Kidney capillary endothelial cell (primary cell): ENCODE data around the gene SEMA6D.

Experiments used
- DNase-seq: peaks from one replicate; pipeline ENCODE4 v3.0.0-alpha.2; 2018; ENCODE audit warnings: low spot score

Gene SEMA6D

DNA sequence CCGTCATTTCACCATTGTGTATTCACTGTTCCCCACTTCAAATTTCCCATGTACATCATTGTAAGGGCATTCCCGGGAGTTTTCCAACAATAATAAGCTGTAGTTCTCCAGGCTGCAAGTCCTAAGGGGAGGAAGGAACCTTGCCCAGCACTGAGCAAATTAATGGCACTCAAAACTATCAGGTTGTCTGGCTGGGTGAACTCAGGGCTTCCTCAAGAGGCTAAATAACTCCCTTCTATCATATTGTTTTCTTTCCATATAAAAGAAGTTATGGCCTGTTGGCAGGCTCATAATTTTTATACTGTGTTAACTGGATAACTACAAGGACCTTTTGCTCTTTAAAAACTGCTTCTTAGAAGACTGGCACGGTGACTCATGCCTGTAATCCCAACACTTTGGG, 71.4 kb downstream of the SEMA6D start:
- DNase-seq = no peak

DNA sequence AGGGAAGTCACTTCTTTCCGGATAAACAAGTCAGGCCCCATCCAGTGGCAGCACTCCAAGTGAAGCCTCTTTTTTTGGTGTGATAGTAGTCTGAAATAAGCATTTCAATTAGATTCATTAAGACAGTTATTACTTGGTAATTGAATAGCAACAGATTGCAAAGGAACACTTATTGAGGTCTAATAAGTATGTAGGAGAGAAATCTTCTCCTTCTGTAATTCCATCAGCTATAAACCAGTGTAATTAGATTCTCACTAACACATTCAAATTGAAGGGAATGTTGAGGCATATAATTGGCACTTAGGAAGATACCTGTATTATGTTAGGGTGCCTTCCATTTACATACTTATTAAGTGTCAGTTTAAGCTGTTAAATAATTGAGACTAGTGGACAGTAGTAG, 73.9 kb downstream of the SEMA6D start:
- no peak for DNase-seq

DNA sequence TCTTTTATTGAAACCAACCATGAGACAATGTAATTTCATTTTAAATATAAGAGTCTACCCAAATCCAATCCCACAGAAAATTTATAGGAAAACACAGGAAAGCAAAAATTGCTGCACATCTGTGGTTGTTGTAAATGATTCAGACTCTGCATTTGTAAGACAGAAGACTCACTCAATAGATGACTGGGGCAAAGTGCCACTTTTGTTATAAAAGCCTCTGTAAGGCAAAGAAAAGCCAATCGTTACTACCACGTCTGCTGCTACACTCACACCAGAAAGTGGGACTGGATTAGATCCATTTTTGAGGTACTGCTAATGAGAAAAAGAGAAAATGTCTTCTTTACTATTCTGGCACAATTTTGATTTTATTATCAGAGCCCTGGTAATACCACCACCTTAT, 74.9 kb downstream of the SEMA6D start:
- no peak for DNase-seq

DNA sequence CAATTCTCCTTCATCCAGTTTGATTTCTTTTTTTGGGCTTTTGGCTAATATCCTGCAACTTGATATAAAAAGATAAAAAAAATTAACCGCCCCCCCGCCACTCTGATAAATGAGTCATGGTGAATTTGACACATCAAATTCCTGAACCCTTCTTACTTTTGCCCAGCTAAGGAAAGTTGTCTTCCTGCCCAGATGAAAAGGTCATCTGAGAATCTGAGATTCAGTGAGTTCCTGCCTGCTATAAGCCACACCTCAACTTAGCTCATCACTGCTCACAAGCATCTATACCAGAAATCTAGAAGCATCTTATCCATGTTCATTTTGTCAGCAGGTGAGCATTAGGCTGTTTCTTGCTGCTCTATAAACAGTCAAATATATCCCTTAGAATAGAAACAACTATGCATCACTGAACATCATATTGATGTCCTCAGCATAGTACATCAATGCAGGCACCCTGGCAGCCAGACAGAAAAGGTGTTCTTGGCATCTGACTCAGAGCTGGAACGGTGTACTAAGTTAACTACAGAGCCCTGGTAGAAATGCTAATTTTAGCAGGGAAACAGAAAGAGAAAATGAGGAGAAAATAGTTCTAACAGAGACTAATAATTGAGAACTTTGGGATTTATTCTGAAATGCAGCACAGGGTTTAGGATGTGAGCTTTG, 77.1 kb downstream of the SEMA6D start:
- DNase-seq = peak; percentile 7

DNA sequence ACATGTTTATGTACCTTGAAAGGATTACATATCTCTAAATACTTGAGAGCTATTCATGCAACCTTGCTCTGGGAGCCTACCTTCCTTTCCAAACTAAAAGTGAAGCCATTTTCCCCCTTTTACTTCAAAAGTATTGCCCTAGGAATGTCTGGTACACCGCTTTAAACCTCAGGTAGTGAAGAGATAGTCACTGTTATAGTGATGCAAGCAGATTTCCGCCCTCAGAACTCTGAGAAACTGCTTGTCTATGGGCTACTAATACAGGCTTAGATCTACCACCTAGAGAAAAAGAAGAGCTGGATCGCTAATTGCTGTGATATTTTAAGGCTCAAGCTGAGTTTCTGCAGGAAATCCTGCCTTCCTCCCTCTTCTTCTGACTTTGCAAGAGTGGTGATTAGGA, 78.6 kb downstream of the SEMA6D start:
- no peak for DNase-seq

DNA sequence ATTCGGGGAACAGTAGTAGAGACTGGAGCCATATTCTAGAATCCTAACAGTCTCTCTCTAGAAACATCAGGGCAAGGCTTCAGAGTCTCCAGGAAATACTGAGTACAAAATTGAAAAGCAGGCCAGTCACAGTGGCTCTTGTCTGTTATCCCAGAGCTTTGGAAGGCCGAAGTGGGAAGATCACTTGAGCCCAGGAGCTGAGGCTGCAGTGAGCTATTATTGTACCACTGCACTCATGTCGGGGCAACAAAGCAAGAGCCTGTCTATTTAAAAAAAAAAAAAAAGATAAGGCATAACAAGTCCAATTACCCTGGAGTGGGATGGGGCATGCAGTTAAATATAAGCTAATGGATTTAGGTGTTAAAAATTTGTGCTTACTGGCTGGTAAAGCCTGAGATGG, 79.0 kb downstream of the SEMA6D start:
- no peak for DNase-seq

DNA sequence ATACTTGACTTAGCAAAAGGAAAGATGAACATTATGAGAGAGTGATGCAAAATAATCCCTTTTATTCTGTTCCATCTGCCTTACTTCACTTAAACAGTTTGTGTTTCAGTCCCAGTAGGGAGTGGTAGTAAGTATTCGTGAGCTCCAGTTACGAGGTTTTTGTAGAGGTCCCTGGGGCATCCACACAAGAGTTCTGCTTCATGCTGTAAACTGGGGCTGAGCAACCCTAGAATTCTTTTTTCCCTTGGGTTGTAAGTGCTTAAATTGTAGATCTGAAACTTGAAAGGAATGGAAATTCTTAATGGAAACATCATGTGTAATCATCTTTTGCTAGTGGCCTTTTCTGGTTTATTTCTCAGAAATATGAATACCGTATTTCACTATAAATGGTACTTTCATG, 79.5 kb downstream of the SEMA6D start:
- DNase-seq = no peak

DNA sequence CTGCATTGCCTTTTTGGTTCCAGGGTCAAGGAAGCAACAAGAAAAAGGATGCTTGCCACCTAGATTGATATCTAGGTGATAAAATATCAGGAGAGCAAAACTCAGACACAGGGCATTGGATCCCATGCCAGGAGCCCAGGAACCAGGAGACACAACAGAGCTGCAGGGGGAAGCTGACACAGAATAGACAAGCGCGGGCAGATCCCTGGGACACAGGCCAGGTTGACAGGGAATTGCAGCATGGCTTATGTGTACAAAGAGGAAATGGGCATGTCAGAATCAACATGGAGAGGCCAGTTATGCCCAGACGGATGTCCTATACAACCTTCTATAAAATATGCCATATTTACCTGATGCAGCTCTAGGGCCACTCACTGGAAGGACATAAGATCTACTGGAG, 84.2 kb downstream of the SEMA6D start:
- DNase-seq = no peak

DNA sequence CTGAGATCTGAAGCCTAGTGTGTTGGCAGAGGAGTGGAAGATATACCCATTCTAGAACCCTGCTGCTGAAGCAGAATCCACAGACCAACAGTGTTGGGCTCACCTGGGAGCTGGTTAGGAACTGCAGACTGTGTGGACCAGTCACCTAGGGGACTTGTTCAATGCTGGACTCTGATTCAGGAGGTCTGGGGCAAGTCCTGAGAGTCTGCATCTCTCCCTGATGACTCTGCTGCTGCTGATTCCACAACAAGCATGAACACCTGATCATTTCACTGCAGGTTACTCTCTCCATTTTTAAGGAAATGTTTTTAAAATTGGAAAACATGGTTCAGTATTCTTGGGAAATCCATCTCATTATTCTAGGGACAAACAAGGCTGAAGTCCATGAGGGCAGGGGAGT, 84.9 kb downstream of the SEMA6D start:
- DNase-seq = no peak

DNA sequence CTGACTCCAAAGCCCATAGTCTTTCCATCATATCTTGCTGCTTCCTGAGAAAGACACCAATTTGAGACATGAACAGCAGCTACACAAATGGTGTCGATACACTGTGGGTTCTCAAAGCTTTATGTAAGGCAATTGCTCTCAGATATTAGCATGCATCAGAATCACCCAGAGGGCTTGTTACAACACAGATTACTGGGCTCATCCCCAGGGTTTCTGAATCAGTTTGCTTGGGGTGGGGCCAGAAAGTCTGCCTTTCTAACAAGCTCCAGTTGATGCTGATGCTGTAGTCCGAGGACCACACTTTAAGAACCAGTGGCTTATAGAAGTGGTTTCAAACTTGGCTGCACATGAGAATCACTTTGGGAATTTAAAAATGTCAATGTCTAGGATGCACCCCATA, 86.5 kb downstream of the SEMA6D start:
- no peak for DNase-seq

DNA sequence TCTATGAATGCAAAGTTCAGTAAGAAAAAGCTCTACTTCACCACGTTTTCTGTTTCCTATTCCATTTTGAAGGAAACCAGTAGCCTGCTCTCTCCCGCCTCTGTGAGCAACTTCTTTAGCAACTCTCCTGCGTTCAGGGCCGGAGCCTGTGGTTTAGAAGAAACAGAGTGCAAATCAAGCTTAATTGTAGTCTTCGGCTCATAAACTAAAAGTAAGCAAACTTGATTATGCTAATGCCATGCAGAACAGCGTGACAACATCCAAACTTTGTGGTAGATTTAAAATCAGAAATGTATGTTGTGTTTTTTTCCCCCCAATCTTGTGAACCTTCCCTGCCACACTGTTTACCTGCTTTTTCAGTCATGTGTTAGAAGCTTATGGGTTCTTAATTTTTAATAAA, 87.4 kb downstream of the SEMA6D start:
- DNase-seq = no peak

DNA sequence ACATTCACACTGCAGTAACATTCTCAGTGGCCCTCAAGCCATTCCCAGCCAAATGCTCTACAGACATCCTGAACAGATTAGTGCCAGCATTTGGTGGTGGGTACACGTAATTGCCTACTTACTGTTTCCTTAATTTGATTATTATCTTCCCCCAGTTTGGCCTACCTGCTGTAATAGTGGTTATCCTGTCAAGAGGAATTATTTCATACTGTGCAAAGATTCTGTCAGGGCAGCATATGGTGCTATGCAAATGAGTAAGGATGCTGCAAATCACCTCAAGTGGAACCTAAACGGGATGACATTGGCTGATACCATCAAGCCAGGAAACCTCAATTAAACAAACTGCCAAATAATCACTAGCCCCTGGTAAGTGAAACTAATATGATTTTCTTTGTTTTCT, 88.7 kb downstream of the SEMA6D start:
- DNase-seq = no peak

DNA sequence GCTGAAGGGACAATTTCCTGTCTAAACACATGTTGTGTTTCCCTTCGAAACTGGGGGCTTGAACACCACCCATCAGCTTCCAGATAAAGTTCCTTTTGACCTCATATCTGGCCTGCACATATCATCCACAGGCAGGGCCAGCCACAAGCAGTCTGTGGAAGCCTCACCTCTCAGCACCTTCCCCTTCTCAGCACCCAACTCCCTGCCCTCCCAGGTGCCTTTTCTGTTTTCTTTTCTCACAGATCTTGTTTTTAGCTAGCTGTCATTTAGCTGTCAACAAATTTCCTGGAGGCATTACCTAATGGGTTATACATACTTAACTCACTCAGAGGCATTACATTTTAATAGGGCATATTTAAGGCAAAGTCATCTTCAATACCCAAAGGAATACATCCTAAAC, 93.9 kb downstream of the SEMA6D start:
- no peak for DNase-seq

DNA sequence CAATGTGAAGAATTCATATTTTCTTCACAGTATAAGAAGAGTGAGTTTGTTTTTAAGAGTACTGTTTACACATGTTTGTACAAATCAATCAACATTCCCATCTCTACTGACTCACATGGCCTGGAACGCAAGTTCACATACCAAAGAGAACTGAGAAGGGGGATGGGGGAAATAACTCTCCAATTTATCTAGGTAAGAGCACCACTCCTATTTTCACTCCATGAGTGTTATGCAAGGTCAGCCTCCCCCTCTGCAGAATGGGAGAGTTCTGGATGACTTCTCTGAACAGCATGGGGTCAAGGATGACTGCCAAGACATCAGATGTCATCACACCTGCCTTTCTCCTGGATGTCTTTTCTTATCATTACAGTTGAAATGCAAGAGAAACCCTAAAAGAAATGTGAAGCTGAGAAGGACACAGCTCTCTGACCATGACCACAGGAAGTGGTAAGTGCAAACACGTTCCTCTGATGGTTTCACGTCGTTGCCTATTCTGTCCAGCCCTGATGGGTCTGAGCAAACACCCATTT, 95.2 kb downstream of the SEMA6D start:
- DNase-seq = no peak

DNA sequence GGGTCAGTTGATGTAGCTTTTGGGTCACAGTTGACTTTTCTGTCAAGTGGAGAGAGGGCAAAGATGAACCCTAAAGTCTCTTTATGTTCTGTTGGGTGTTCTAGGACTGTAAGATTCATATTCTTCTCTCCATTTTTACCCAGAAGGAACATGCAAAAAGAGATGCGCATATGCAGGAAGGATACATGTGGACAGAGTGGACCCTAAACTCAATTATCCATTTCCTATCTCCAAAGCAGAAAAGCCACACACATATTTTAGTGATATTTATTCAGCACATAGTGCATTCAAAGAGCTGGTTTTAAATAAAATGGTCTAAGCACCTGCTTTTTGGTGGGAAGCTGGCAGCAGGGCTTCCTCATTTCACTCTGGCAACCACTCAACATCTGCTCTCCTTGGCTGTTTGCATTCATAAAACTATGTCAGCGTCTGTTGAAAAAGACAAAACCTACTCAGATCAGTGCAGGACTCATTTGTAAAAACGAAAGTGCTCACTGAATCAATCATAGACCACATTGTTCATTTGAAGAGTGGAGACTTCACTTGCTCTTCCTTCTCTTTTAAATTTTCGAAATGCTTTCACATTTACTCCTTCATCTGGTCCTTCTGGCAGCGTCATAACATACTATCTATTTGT, 96.6 kb downstream of the SEMA6D start:
- no peak for DNase-seq

DNA sequence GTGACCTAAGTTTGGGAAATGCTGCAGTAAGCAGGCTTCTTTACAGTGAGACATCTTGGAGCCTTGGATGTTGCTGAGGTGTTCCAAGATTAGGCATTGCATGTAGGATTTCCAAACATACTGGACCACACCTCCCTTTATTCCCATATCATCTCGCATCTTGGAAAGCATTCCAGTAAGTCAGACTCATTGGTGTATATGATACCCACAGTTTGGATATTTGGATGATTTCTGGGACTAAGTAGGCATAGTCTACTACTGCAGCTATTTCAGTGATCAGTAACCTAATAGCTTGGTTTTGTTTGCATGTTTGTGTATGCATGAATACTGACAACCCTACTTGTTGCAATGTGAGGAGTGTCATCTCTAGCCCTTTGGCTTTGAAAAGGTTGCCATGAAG, 97.3 kb downstream of the SEMA6D start:
- DNase-seq = no peak

DNA sequence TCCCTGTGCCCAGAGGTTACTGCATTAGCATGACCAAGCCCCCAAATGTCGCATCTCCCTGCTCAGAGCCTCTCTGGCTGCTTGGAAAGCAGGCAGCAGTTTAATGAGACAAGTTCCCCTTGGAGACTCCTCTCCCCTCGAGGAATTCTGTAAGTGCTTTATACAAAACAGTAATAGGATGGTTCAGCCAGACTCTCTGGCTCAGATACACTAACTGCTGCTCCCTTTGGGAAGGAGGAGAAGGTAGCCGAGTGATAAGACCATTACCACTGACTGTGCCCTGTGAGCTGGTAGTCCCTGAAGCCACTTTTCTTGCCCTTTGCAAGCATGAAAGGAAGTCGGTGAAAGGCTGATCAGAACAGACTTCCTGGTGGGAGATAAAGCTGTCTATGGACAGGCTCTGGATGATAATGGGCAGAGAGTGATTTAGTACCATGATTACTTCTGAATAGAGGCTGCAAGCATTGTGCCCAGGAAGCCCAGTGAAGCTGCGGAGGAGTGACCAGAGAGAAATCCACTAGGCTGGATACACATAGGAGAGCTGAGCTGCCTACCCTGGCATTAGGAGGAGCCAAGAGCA, 100.8 kb downstream of the SEMA6D start:
- DNase-seq = no peak

DNA sequence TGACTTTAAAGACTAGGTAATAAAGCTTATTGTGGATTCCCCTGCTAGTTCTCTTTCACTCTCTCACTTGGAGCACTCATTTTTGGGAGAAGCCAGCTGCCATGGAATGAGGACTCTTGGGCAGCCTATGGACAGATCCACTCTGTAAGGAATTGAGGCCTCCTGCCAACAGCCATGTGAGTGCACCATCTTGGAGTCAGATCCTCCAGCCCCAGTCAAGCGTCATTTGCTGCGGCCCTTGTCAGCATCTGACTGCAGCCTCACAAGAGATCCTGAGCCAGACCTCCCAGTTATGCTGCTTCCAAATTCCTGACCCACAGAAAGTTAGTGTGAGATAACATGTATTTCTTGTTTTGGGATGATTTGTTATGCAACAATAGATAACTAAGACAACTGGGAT, 101.9 kb downstream of the SEMA6D start:
- DNase-seq = no peak

DNA sequence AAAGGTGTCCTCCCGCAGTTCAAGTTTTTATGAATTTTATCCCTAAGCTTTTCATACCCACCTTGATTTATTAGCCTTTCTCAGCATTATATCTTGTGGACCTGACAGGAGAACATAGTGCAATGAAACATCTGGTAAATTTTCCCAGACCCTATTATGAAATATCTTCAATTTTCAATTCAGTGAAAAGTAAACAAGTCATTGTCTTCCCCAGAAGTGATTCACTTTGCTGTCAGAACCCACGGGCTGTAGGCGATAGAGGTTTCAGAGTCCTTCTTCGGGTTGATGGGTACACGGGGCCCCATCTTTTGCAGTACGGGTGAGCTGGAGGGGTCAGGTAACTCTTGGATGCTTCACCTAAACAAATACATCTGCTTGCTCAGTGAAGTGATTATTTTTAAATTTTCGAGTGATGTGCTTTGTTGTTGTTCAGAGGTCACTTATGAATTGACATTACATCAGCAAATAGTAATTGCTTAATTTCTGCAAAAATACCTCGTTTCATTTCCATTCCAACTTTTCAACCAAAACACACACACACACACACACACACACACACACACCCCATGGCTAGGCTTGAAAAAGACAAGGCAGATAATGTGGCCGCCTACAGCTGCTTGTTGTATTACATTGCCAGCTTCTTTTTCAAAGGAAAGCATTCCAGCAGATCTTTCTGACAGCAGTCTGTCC, 102.9 kb downstream of the SEMA6D start:
- DNase-seq = no peak

DNA sequence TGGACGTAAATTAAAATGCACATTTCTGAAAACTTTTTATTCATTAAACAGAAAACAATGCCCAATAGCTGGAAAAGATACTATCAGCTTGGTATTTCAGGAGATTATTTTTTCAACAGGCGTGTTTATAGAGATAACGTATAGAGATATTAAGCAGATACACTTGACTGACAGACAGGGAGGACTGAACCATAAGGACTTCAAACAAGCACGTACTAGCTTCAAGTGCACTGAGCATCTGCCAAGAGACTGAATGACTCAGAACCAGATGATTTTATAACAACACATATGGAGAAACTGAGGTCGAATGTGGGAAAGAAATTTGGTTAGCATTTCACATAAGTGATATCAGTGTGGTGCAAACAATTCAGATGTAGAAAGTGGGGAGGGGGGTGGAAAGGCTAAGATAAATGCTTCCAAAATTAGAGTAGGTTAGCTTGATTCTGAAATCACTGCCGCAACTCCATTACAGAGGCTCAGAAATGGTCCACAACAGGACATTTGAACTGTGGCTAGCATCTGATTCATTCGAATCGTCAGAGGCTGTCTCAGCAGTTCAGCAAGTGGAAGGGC, 103.5 kb downstream of the SEMA6D start:
- no peak for DNase-seq

DNA sequence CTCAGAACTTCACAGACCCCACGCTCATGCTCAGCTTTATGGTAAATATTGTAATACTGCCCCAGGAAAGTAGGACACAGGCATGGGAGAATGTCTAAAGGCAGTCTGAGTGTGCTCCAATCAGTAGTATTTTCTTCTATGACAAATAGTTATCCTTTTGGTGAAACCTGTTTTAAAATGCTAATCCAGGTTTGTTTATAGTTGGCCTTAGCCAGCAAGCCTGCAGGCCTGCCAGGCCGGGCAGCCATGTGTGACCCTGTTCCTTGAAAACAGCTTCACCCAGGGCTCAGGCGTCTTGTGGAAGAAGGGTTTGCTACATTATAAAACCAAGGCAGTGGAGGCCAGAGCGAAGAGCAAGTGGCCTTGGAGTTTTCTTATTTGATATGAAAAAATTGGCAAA, 104.7 kb downstream of the SEMA6D start:
- no peak for DNase-seq
